Natural killer cell (primary cell): ENCODE measurements around the gene DPPA2. TPM values are rescaled to one million over a fixed set of nuclear protein-coding genes. Genes with fewer than 3 reads are reported as not detected.

Source experiments
- ATAC-seq, 3 donors: fragments of 150-1000 bp in 2 of 3; fragments of 200-7000 bp in 1 of 3; cut with Tn5 transposase; 1 replicate in 1 of 3; 2 replicates in 2 of 3; pipeline ENCODE4 v1.10.0; 2021; ENCODE audit warnings: mild to moderate bottlenecking in 2 of 3, moderate library complexity in 2 of 3
- DNase-seq, 2 donors: peaks; one replicate each; pipeline versions ENCODE4 v3.0.0 to v3.0.0-alpha.2; 2013 to 2021; ENCODE audit warnings: mixed read lengths in 1 of 2
- H3K27ac ChIP-seq: one replicate; pipeline ENCODE4 v1.5.1; 2013; ENCODE audit warnings: mild to moderate bottlenecking, low read length
- H3K27me3 ChIP-seq: one replicate; pipeline ENCODE4 v1.6.1; 2013; ENCODE audit warnings: low read length; ENCODE audit not compliant: control insufficient read depth, insufficient read depth
- H3K36me3 ChIP-seq: one replicate; pipeline ENCODE4 v1.6.1; 2013; ENCODE audit warnings: low read length; ENCODE audit not compliant: control insufficient read depth, insufficient read depth
- H3K4me1 ChIP-seq: one replicate; pipeline ENCODE4 v1.6.1; 2013; ENCODE audit warnings: low read length; ENCODE audit not compliant: control insufficient read depth, insufficient read depth
- H3K4me3 ChIP-seq: one replicate; pipeline ENCODE4 v1.5.1; 2013; ENCODE audit warnings: low read length
- H3K9me3 ChIP-seq: one replicate; pipeline ENCODE4 v1.6.1; 2013; ENCODE audit warnings: low read length; ENCODE audit not compliant: control insufficient read depth, insufficient read depth
- H3K27ac Mint-ChIP-seq, 2 donors: one replicate each; pipeline ENCODE4 v1.8.0; 2022; ENCODE audit warnings: mild to moderate bottlenecking in 2 of 2, mixed read lengths in 2 of 2, moderate library complexity in 1 of 2
- H3K27me3 Mint-ChIP-seq, 2 donors: one replicate each; pipeline ENCODE4 v1.8.0; 2022; ENCODE audit warnings: low read depth in 2 of 2, mixed read lengths in 2 of 2
- H3K36me3 Mint-ChIP-seq: one replicate; pipeline ENCODE4 v1.8.0; 2022; ENCODE audit warnings: mixed read lengths
- H3K4me1 Mint-ChIP-seq, 2 donors: one replicate each; pipeline ENCODE4 v1.8.0; 2022; ENCODE audit warnings: mixed read lengths in 2 of 2
- H3K4me3 Mint-ChIP-seq: one replicate; pipeline ENCODE4 v1.8.0; 2022; ENCODE audit warnings: mild to moderate bottlenecking, moderate library complexity, mixed read lengths
- H3K9me3 Mint-ChIP-seq, 2 donors: one replicate each; pipeline ENCODE4 v1.8.0; 2022; ENCODE audit warnings: mixed read lengths in 2 of 2
- CTCF ChIP-seq: fragments of 200-600 bp; IDR thresholded peaks from one replicate; pipeline ENCODE4 v1.8.0; 2022; ENCODE audit warnings: antibody characterized with exemption
- WGBS: methylation state at CpG from one replicate; pipeline ENCODE4 v1.1.7; 2013; ENCODE audit warnings: missing lambda C conversion rate; ENCODE audit not compliant: insufficient coverage; 5-methylcytosine and 5-hydroxymethylcytosine counted together
- intact Hi-C: fragments of 100-400 bp; cut with micrococcal nuclease; formaldehyde crosslinking; loops from one replicate; pipeline ENCODE4 v1.14.2; 2022
- total RNA-seq, 4 donors: library from RNA; stranded (reverse); fragments of 120-200 nt in 1 of 4; gene quantifications; one replicate each; pipeline versions ENCODE4 v1.2.3 to v1.2.4, GENCODE V29; 2013 to 2022

The DPPA2 gene
- total RNA-seq, 3 donors from 2014 or later (not counting 1 experiment from before 2014, with no cell fraction given) = not detected

DNA sequence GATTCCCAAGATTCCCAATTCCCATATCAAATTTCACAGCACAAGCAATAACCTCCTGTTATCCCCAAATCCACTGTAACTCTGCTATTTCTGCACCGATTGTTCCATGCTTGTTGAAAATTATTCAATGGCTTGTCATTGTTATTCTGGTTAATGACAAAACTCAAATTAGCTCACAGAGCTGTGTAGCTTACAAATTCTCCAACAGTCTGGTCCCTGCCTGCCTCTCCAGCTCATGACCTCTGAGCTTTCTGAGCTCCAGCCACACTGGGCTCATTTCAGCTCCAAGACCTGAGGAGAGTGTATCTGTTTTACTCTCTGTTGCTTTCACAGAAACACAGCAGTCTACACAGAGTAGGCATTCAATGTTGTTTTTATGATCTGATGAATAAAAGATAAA is 3.3 kb downstream of the DPPA2 start:
- no peaks in the 10 kb centered on the region for H3K4me1 Mint-ChIP-seq
- ATAC-seq (no peak), DNase-seq (no peak)
- H3K27ac Mint-ChIP-seq = no peak overlapping the region
- no peak overlapping the region for H3K27ac ChIP-seq
- no peak overlapping the region for H3K4me3 Mint-ChIP-seq
- no peaks in the 10 kb centered on the region for H3K9me3 ChIP-seq
- no peaks in the 10 kb centered on the region for H3K27me3 Mint-ChIP-seq
- no peaks in the 10 kb centered on the region for H3K4me1 ChIP-seq
- intact Hi-C loops = no loop called here
- no peaks in the 10 kb centered on the region for H3K27me3 ChIP-seq
- no peak for TF ChIP-seq CTCF
- H3K36me3 Mint-ChIP-seq = no peaks in the 10 kb centered on the region
- H3K9me3 Mint-ChIP-seq = peaks cover 0 to 1% of the 10 kb centered on the region in 2 donors
- WGBS = 100% methylated on average over 1 of the region's 1 CpG
- no peak overlapping the region for H3K4me3 ChIP-seq
- H3K36me3 ChIP-seq = no peaks in the 10 kb centered on the region

DNA sequence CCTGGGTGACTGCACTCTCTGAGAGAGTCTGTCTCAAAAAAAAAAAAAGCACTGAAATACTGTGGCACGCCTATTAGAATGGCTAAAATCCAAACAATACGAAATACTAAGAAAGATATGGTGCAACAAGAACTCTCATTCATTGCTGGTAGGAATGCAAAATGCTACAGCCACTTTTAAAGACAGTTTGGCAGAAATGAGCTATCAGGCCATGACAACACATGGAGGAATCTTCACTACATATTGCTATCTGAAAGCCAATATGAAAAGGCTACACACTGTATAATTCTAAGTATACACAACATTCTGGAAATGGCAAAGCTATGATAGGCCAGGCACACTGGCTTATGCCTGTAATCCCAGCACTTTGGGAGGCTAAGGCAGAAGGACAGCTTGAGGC is 18.8 kb downstream of the DPPA2 start:
- Histone ChIP-seq H3K9me3 (no peaks in the 10 kb centered on the region), H3K36me3 (no peaks in the 10 kb centered on the region), H3K27ac (no peak overlapping the region), H3K4me3 (no peak overlapping the region), H3K27me3 (no peaks in the 10 kb centered on the region), H3K4me1 (no peaks in the 10 kb centered on the region)
- peaks cover 0 to 4% of the 10 kb centered on the region in 2 donors for H3K9me3 Mint-ChIP-seq
- WGBS = 95% methylated on average over 2 of the region's 2 CpGs
- no peak for ATAC-seq
- H3K27me3 Mint-ChIP-seq = no peaks in the 10 kb centered on the region
- TF ChIP-seq CTCF = no peak
- DNase-seq = no peak
- no peak overlapping the region for H3K27ac Mint-ChIP-seq
- no peaks in the 10 kb centered on the region for H3K36me3 Mint-ChIP-seq
- intact Hi-C loops = no loop called here
- no peaks in the 10 kb centered on the region for H3K4me1 Mint-ChIP-seq
- H3K4me3 Mint-ChIP-seq = no peak overlapping the region

GRCh38 chr3:109284071-109284470 is 32.2 kb downstream of the DPPA2 start:
- Histone ChIP-seq H3K4me3 (no peak overlapping the region), H3K27ac (no peak overlapping the region), H3K4me1 (no peaks in the 10 kb centered on the region), H3K36me3 (no peaks in the 10 kb centered on the region), H3K9me3 (no peaks in the 10 kb centered on the region), H3K27me3 (no peaks in the 10 kb centered on the region)
- H3K27me3 Mint-ChIP-seq = no peaks in the 10 kb centered on the region
- no peak for ATAC-seq
- TF ChIP-seq CTCF = no peak
- DNase-seq = no peak
- H3K4me1 Mint-ChIP-seq = no peaks in the 10 kb centered on the region
- intact Hi-C loops = no loop called here
- H3K36me3 Mint-ChIP-seq = no peaks in the 10 kb centered on the region
- H3K27ac Mint-ChIP-seq = no peak overlapping the region
- no peaks in the 10 kb centered on the region for H3K9me3 Mint-ChIP-seq
- no peak overlapping the region for H3K4me3 Mint-ChIP-seq

- Histone ChIP-seq H3K27me3 (no peaks in the 10 kb centered on the region), H3K9me3 (no peaks in the 10 kb centered on the region), H3K4me3 (no peak overlapping the region), H3K36me3 (no peaks in the 10 kb centered on the region), H3K27ac (no peak overlapping the region), H3K4me1 (no peaks in the 10 kb centered on the region)
- peaks cover 0 to 8% of the 10 kb centered on the region in 2 donors for H3K27me3 Mint-ChIP-seq
- WGBS = 87% methylated on average over 1 of the region's 1 CpG
- H3K4me3 Mint-ChIP-seq = no peak overlapping the region
- no peak for TF ChIP-seq CTCF
- H3K36me3 Mint-ChIP-seq = no peaks in the 10 kb centered on the region
- ATAC-seq (no peak), DNase-seq (no peak)
- no peak overlapping the region for H3K27ac Mint-ChIP-seq
- H3K9me3 Mint-ChIP-seq = no peaks in the 10 kb centered on the region
- intact Hi-C loops = no loop called here
- H3K4me1 Mint-ChIP-seq = no peaks in the 10 kb centered on the region
Measured at GRCh38 chr3:109278546-109278945, 37.8 kb downstream of the DPPA2 start.
